ENCODE data around the gene ANKHD1. TPM values are rescaled to one million over a fixed set of nuclear protein-coding genes. Genes with fewer than 3 reads are reported as not detected.

ANKHD1 gene
- total and polyA plus RNA-seq, 2 of the 8 experiments (the other 6 are each of a cell fraction or from before 2014, with no cell fraction given), result 69.9 to 108 TPM

DNA sequence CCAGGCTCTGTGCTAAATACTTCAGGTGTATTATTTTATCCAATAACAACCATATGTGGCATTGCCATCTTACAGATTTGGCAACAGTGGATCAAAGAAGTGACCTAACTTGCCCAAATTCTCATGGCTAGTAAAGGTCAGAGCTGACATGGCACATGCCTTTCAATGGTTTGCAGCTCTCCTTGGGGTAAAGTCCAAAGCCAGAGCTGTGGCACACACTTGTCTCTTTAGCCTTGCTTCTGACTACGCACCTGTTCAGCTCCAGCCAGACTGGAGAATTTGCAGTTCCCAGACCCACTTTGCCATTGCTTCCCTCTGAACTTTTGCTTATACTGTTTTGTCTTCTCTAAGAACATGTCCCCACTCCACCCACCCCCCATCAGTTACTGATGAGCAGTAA lies 168.9 kb downstream of the ANKHD1 start:
- Histone ChIP-seq H2BK15ac (ENCODE audit: low read length) (no peak overlapping the region), H4K91ac (replicated peaks; ENCODE audit: insufficient read length, low read length) (no peak overlapping the region), H4K20me1 (replicated peaks in 1 of 2; ENCODE audit: control insufficient read depth in 1 of 2, insufficient read depth in 2 of 2, low read length in 2 of 2) (no peaks in the 10 kb centered on the region), H3K23me2 (ENCODE audit: low read depth, low read length) (peaks cover under 1% of the 10 kb centered on the region; the same call in 1 of the 2 replicates), H2AK5ac (ENCODE audit: low read depth, low read length) (no peak overlapping the region), H2BK5ac (ENCODE audit: low read depth, low read length) (no peak overlapping the region), H3K4me3 (ENCODE audit: extremely low read depth in 1 of 4, insufficient read depth in 2 of 4, low read depth in 3 of 4, low read length in 4 of 4) (no peak overlapping the region), H2AFZ (ENCODE audit: low read length) (no peak overlapping the region), H3K4ac (replicated peaks; ENCODE audit: insufficient read length, low read depth, low read length) (no peak overlapping the region), H2BK12ac (ENCODE audit: low read depth, low read length) (no peak overlapping the region), H3K27ac (ENCODE audit: low read depth, low read length) (no peak overlapping the region), H4K8ac (ENCODE audit: extremely low read depth, insufficient read depth, low read length) (no peak overlapping the region), H3K9me3 (ENCODE audit: insufficient read depth in 2 of 2, low read depth in 1 of 2, low read length in 1 of 2) (no peaks in the 10 kb centered on the region), H2BK20ac (ENCODE audit: low read length) (no peak overlapping the region), H3K56ac (replicated peaks; ENCODE audit: insufficient read length, low read depth, low read length) (no peak overlapping the region), H4K5ac (ENCODE audit: insufficient read length, low read depth, low read length) (no peak overlapping the region), H2BK120ac (replicated peaks; ENCODE audit: low read depth, low read length) (no peak overlapping the region), H3K4me1 (replicated peaks in 1 of 4; ENCODE audit: control insufficient read depth in 3 of 4, insufficient read depth in 4 of 4, low read length in 3 of 4) (peaks cover 0 to 4% (median 0%) of the 10 kb centered on the region in 4 experiments; a peak in 2 of 7 replicates), H3K27me3 (replicated peaks in 1 of 4; ENCODE audit: control insufficient read depth in 3 of 4, extremely low read depth in 1 of 4, insufficient read depth in 3 of 4, low read length in 3 of 4) (no peaks in the 10 kb centered on the region), H3K79me1 (ENCODE audit: low read depth, low read length) (no peaks in the 10 kb centered on the region; the same call in 1 of the 2 replicates), H3K18ac (ENCODE audit: extremely low read depth, low read length) (no peak overlapping the region), H3K14ac (ENCODE audit: insufficient read length) (no peak overlapping the region), H3K9ac (replicated peaks in 1 of 4; ENCODE audit: extremely low read depth in 1 of 4, low read depth in 3 of 4, low read length in 3 of 4) (no peak overlapping the region), H3K79me2 (ENCODE audit: control insufficient read depth in 1 of 2, insufficient read depth in 2 of 2, low read length in 2 of 2) (peaks cover 0 to 2% of the 10 kb centered on the region in 2 experiments; a peak in 2 of 4 replicates), H3K36me3 (ENCODE audit: control insufficient read depth in 2 of 4, insufficient read depth in 4 of 4, low read length in 3 of 4) (peaks cover 0 to 18% (median 13%) of the 10 kb centered on the region in 4 experiments; a peak in 4 of 8 replicates), H3K4me2 (ENCODE audit: insufficient read depth in 1 of 2, low read depth in 2 of 2, low read length in 2 of 2) (no peak overlapping the region), H3K23ac (ENCODE audit: insufficient read length) (no peak overlapping the region)
- DNase-seq (ENCODE audit: low read depth in 1 of 2, low spot score in 2 of 2) (no peak), FAIRE-seq (no peak)
- ChIA-PET POLR2A (ENCODE audit: partially characterized antibody) (interaction anchor here (1.7 to 10.0 kb wide), 4 partner anchors 19 to 104 kb away, joined by 3 to 94 read pairs (median 6); partner anchors contain the start of genes DND1, EIF4EBP3 and TMCO6), CTCF (ENCODE audit: partially characterized antibody) (interaction anchor here (0.7 to 1.8 kb wide), 5 partner anchors 22 to 218 kb away, joined by 3 to 7 read pairs (median 4); partner anchors contain the start of gene EIF4EBP3)
- WGBS, 2 experiments (ENCODE audit: extremely low coverage in 1 of 2, insufficient coverage in 1 of 2, insufficient read length in 1 of 2, insufficient replicate concordance in 2 of 2, low coverage in 1 of 2, low lambda C conversion rate in 2 of 2, missing lambda C conversion rate in 1 of 2), result 83% methylated on average over 1 of the region's 1 CpG; no CpG with 5 or more reads in 1 of the 2 experiments
- TF ChIP-seq RAD21 (IDR thresholded peaks at IDR 0.05 in 1 of 2, conservative IDR thresholded peaks at IDR 0.05 in 1 of 2; ENCODE audit: low read depth in 2 of 2, low read length in 2 of 2) (no peak), KDM1A (IDR thresholded peaks at IDR 0.05; ENCODE audit: borderline replicate concordance, low read length) (no peak), SUZ12 (IDR thresholded peaks at IDR 0.05; ENCODE audit: low read length) (no peak), SP4 (IDR thresholded peaks at IDR 0.05; ENCODE audit: low read length) (no peak), EGR1 (IDR thresholded peaks at IDR 0.05; ENCODE audit: borderline replicate concordance, low read depth, low read length) (no peak)
- TF ChIP-seq, protein P1, sequence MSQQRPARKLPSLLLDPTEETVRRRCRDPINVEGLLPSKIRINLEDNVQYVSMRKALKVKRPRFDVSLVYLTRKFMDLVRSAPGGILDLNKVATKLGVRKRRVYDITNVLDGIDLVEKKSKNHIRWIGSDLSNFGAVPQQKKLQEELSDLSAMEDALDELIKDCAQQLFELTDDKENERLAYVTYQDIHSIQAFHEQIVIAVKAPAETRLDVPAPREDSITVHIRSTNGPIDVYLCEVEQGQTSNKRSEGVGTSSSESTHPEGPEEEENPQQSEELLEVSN (IDR thresholded peaks at IDR 0.05), result no peak

All from H1 (cell line).